ENCODE measurements around the gene TUBA4B.

Gene TUBA4B

DNA sequence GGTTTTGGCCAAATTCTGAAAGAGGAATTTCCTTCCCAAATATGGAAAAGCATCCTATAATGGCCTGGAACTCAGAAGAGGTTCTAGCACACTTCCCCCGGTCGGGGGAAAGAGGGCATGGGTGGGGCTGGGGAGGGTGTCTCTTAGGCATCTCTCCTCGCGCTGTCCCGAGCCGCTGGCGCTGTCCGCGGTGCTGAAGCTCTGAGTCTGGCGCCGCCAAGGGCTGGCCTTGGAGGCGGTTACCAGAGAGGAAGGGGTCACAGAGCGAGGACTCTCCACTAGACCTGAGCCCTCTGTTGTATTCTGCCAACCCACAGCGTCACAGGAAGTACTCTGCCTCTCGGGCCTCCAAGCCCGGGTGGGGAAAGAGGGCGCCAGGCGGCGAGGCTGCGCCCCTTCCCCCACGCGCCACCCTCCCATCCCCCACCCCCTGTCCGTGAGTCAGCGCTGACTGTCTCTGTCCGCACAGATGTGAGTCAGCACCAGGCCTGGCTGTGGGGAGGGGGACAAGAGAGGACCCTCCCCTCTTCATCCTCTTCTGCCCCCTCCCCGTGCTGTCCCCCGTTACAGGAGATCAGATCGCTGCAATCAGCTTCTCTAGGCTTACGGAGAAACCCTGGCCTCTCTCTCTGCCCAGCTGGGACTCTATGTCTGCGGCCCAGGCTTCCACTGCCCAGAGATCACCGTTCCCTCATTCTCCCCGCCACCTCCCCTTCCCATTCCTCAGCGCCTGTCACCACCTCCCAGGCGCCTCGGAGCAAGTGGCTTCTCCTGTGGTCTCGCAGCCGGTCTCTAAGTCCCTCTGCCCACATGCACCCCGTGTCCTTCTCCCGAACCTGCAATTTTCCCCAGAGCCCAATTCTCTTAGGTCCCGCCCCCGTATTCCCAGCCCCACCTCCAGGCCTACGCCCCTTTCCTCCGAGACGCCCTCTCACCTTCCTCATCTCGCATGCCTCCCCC is 55.4 kb downstream of the TUBA4B start (continued):
- TF ChIP-seq, protein P1, sequence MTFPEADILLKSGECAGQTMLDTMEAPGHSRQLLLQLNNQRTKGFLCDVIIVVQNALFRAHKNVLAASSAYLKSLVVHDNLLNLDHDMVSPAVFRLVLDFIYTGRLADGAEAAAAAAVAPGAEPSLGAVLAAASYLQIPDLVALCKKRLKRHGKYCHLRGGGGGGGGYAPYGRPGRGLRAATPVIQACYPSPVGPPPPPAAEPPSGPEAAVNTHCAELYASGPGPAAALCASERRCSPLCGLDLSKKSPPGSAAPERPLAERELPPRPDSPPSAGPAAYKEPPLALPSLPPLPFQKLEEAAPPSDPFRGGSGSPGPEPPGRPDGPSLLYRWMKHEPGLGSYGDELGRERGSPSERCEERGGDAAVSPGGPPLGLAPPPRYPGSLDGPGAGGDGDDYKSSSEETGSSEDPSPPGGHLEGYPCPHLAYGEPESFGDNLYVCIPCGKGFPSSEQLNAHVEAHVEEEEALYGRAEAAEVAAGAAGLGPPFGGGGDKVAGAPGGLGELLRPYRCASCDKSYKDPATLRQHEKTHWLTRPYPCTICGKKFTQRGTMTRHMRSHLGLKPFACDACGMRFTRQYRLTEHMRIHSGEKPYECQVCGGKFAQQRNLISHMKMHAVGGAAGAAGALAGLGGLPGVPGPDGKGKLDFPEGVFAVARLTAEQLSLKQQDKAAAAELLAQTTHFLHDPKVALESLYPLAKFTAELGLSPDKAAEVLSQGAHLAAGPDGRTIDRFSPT (tag by site-specific recombination; IDR thresholded peaks at IDR 0.05), result 0 out of 2 replicates have a peak, but pooled peaks have one; percentile 25
- no peak for TF ChIP-seq ZNF404 (tag by site-specific recombination; IDR thresholded peaks at IDR 0.05)
- TF ChIP-seq ZNF626 (tag by site-specific recombination; IDR thresholded peaks at IDR 0.05), result no peak
- TF ChIP-seq, protein P2, sequence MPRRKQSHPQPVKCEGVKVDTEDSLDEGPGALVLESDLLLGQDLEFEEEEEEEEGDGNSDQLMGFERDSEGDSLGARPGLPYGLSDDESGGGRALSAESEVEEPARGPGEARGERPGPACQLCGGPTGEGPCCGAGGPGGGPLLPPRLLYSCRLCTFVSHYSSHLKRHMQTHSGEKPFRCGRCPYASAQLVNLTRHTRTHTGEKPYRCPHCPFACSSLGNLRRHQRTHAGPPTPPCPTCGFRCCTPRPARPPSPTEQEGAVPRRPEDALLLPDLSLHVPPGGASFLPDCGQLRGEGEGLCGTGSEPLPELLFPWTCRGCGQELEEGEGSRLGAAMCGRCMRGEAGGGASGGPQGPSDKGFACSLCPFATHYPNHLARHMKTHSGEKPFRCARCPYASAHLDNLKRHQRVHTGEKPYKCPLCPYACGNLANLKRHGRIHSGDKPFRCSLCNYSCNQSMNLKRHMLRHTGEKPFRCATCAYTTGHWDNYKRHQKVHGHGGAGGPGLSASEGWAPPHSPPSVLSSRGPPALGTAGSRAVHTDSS (tag by site-specific recombination; IDR thresholded peaks at IDR 0.05), result no peak
- TF ChIP-seq ZNF426 (tag by site-specific recombination; IDR thresholded peaks at IDR 0.05), result no peak
- TF ChIP-seq, protein P3, sequence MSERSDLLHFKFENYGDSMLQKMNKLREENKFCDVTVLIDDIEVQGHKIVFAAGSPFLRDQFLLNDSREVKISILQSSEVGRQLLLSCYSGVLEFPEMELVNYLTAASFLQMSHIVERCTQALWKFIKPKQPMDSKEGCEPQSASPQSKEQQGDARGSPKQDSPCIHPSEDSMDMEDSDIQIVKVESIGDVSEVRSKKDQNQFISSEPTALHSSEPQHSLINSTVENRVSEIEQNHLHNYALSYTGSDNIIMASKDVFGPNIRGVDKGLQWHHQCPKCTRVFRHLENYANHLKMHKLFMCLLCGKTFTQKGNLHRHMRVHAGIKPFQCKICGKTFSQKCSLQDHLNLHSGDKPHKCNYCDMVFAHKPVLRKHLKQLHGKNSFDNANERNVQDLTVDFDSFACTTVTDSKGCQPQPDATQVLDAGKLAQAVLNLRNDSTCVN (tag by site-specific recombination; optimal IDR thresholded peaks at IDR 0.05), result peak; percentile 47
- 0 out of 2 replicates have a peak, but pooled peaks have one; percentile 6 for TF ChIP-seq GLIS2 (tag by site-specific recombination; IDR thresholded peaks at IDR 0.05)
- peak; percentile 25 for TF ChIP-seq SP2 (tag by site-specific recombination; IDR thresholded peaks at IDR 0.05)
- TF ChIP-seq SALL2 (tag by site-specific recombination; IDR thresholded peaks at IDR 0.05; ENCODE audit: borderline replicate concordance), result no peak
- TF ChIP-seq ZNF155 (tag by site-specific recombination; IDR thresholded peaks at IDR 0.05), result no peak
- 0 out of 2 replicates have a peak, but pooled peaks have one; percentile 65 for TF ChIP-seq ZNF324 (tag by site-specific recombination; IDR thresholded peaks at IDR 0.05)
- TF ChIP-seq ZNF140 (tag by site-specific recombination; IDR thresholded peaks at IDR 0.05), result no peak
- TF ChIP-seq ZNF223 (tag by site-specific recombination; IDR thresholded peaks at IDR 0.05), result no peak
- TF ChIP-seq, protein P4, sequence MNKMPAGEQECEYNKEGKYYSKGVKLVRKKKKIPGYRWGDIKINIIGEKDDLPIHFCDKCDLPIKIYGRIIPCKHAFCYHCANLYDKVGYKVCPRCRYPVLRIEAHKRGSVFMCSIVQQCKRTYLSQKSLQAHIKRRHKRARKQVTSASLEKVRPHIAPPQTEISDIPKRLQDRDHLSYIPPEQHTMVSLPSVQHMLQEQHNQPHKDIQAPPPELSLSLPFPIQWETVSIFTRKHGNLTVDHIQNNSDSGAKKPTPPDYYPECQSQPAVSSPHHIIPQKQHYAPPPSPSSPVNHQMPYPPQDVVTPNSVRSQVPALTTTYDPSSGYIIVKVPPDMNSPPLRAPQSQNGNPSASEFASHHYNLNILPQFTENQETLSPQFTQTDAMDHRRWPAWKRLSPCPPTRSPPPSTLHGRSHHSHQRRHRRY (tag by site-specific recombination; IDR thresholded peaks at IDR 0.05), result no peak
- no peak for TF ChIP-seq ZNF121 (tag by site-specific recombination; IDR thresholded peaks at IDR 0.05)
- TF ChIP-seq, protein P5, sequence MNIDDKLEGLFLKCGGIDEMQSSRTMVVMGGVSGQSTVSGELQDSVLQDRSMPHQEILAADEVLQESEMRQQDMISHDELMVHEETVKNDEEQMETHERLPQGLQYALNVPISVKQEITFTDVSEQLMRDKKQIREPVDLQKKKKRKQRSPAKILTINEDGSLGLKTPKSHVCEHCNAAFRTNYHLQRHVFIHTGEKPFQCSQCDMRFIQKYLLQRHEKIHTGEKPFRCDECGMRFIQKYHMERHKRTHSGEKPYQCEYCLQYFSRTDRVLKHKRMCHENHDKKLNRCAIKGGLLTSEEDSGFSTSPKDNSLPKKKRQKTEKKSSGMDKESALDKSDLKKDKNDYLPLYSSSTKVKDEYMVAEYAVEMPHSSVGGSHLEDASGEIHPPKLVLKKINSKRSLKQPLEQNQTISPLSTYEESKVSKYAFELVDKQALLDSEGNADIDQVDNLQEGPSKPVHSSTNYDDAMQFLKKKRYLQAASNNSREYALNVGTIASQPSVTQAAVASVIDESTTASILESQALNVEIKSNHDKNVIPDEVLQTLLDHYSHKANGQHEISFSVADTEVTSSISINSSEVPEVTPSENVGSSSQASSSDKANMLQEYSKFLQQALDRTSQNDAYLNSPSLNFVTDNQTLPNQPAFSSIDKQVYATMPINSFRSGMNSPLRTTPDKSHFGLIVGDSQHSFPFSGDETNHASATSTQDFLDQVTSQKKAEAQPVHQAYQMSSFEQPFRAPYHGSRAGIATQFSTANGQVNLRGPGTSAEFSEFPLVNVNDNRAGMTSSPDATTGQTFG (tag by site-specific recombination; IDR thresholded peaks at IDR 0.05; ENCODE audit: borderline replicate concordance), result no peak
- no peak for TF ChIP-seq SCRT1 (tag by site-specific recombination; IDR thresholded peaks at IDR 0.05; ENCODE audit: borderline replicate concordance)
- TF ChIP-seq ZNF248 (tag by site-specific recombination; IDR thresholded peaks at IDR 0.05), result no peak
- TF ChIP-seq ZNF514 (tag by site-specific recombination; IDR thresholded peaks at IDR 0.05), result no peak
- TF ChIP-seq ZIC2 (tag by site-specific recombination; IDR thresholded peaks at IDR 0.05), result peak; percentile 39; the same call in 1 of the 2 replicates
- TF ChIP-seq, protein P6, sequence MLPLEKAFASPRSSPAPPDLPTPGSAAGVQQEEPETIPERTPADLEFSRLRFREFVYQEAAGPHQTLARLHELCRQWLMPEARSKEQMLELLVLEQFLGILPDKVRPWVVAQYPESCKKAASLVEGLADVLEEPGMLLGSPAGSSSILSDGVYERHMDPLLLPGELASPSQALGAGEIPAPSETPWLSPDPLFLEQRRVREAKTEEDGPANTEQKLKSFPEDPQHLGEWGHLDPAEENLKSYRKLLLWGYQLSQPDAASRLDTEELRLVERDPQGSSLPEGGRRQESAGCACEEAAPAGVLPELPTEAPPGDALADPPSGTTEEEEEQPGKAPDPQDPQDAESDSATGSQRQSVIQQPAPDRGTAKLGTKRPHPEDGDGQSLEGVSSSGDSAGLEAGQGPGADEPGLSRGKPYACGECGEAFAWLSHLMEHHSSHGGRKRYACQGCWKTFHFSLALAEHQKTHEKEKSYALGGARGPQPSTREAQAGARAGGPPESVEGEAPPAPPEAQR (tag by site-specific recombination; IDR thresholded peaks at IDR 0.05), result no peak
- TF ChIP-seq ZBTB7A (tag by site-specific recombination; IDR thresholded peaks at IDR 0.05; ENCODE audit: low read depth), result no peak
- TF ChIP-seq ZNF394 (tag by site-specific recombination; IDR thresholded peaks at IDR 0.05; ENCODE audit: borderline replicate concordance), result peak; percentile 49; the same call in 1 of the 2 replicates
- TF ChIP-seq, protein P7, sequence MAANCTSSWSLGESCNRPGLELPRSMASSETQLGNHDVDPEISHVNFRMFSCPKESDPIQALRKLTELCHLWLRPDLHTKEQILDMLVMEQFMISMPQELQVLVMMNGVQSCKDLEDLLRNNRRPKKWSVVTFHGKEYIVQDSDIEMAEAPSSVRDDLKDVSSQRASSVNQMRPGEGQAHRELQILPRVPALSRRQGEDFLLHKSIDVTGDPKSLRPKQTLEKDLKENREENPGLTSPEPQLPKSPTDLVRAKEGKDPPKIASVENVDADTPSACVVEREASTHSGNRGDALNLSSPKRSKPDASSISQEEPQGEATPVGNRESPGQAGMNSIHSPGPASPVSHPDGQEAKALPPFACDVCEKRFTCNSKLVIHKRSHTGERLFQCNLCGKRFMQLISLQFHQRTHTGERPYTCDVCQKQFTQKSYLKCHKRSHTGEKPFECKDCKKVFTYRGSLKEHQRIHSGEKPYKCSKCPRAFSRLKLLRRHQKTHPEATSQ (tag by site-specific recombination; IDR thresholded peaks at IDR 0.05), result no peak
- peak; percentile 29 for TF ChIP-seq ZNF335 (tag by site-specific recombination; conservative IDR thresholded peaks at IDR 0.05)

Measured in HEK293 (cell line).